Choroid plexus epithelial cell (primary cell): ENCODE measurements around the gene ELMO2.
A peak's percentile ranks its signal among the peaks of the same experiment; 100 is the strongest.

Experiments used
- DNase-seq: peaks from one replicate; pipeline ENCODE4 v3.0.0-alpha.2; 2010; ENCODE audit warnings: low read depth
- H3K4me3 ChIP-seq: 2 replicates; pipeline ENCODE4 v1.5.1; 2011; ENCODE audit warnings: low read depth, mild to moderate bottlenecking, control low read depth, low read length, moderate library complexity
- CTCF ChIP-seq: conservative IDR thresholded peaks from 2 replicates; pipeline ENCODE4 v1.5.1; 2011; ENCODE audit warnings: low read depth, mild to moderate bottlenecking, control low read depth, inconsistent platforms, low read length, moderate library complexity

ELMO2 gene

GRCh38 chr20:46406200-46406985 is at the start of gene ELMO2:
TSS of gene ELMO2 (minus strand) at chr20:46406615. CDS start at chr20:46394482, 12,133 bp downstream.
- H3K4me3 ChIP-seq = peak within 1 kb of the TSS; percentile 94
- DNase-seq = peak; percentile 98
- no peak for TF ChIP-seq CTCF

- H3K4me3 ChIP-seq = no peak overlapping the region
- TF ChIP-seq CTCF = no peak
- DNase-seq = no peak
Measured at GRCh38 chr20:46455729-46456128, 49.3 kb upstream of the ELMO2 start.

GRCh38 chr20:46446851-46447250 is 40.4 kb upstream of the ELMO2 start:
- H3K4me3 ChIP-seq = no peak overlapping the region
- TF ChIP-seq CTCF = no peak

GRCh38 chr20:46439837-46440236 is 33.4 kb upstream of the ELMO2 start:
- no peak overlapping the region for H3K4me3 ChIP-seq
- TF ChIP-seq CTCF = no peak
- no peak for DNase-seq

More at GRCh38 chr20:46446851-46447250, 40.4 kb upstream of the ELMO2 start:
- DNase-seq = no peak

- H3K4me3 ChIP-seq = no peak overlapping the region
- TF ChIP-seq CTCF = peak; percentile 67
- peak; percentile 67 for DNase-seq
Measured at GRCh38 chr20:46438156-46438750, 31.8 kb upstream of the ELMO2 start.

GRCh38 chr20:46435146-46435545 is 28.7 kb upstream of the ELMO2 start:
- H3K4me3 ChIP-seq = no peak overlapping the region
- no peak for TF ChIP-seq CTCF
- DNase-seq = no peak
